AML-193 (cell line): ENCODE measurements around the gene LSG1.
"Not testable (repeated sequence)": the region's sequence is repeated elsewhere in the genome, so short reads cannot be mapped to it uniquely, and the experiment has no call there.

Experiments
- DNase-seq, 2 experiments: peaks; one replicate each; lab custom pipeline; 2025; lab: John Stamatoyannopoulos, UW

The LSG1 gene

GRCh38 chr3:194617827-194618226 is 54.2 kb downstream of the LSG1 start:
- DNase-seq: no peak

DNA sequence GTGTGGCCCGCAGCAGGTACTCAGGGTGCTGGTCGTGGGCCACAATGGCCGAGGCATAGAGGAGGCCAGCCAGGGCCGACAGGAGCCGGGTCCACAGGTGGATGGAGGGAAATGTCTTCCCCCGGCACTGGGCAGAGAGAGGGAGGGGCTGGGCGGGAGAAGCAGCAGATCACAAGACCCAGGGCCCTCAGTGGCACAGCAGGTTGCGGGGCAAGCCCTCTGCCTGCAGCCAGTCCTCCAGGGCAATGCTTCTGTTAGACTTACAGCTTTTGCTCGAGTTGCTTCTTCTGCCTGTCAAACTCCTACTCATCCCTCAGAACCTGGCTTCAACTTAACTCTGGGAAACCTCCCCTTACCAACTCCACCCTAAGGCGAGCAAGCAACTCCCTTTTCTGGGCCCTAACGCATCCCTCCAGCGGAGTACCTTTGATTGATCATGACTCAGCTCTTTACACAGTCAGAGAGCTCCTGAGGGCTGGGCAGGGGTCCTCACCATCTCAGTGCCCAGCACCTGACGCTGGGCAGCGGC is 54.8 kb downstream of the LSG1 start:
- no peak for DNase-seq

DNA sequence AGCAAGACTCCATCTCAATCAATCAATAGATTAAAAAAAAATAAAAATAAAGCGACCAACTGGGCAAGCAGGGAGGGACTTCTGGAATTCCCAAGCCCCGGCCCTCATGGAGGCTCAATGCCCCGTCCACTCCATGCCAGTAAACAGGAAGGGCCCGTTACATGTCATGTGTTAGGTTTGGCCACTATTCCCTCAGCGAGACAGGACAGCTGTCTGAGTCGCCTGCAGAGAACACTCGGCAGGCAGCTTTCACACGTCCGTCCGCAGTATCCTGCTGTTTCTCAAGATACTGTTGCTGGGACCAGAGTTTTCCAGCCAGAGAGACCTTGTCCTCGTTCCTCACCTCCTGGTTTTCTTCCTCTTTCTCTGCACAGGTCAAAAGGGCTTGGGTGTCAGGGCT is 56.8 kb downstream of the LSG1 start:
- DNase-seq: no peak

DNA sequence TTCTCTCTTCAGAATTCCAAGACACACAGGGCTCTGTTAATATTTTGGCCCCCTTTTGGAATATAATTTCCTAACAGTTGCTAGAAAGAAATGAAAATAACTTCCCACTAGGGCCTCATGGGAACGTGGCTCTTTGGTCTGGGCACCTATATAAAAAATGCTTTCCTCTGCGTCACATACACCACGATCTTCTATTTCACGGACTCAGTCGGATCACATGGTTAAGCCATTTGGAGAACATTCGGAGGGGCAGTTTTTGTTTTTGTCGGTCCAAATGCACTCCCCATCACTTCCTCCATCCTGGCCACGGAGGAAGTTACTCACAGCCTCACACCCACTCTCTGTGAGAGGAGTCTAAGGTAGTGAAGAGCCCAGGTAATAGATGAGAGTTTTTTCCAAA is 59.8 kb downstream of the LSG1 start:
- DNase-seq: no peak

DNA sequence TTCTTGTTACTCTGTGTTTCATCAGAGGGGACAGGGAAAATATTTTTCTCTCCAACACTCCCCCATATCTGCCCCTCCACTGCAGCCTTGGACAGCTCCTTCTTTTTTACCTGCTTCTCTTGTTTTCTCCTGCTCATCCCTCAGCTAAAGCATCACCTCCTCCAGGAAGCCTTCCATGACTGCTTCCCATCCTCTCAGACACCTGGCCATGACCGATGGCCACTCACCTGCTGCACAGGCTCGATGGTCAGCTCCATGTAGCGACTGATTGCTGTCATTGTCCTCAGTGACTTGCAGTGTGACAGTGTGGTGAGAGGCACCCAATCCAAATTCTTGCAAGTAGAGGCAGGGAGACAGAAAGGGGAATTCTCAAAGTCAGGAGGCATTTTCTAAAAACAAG is 61.3 kb downstream of the LSG1 start:
- no peak for DNase-seq

- no peak for DNase-seq
Observed at GRCh38 chr3:194609601-194610000, 62.4 kb downstream of the LSG1 start.

DNA sequence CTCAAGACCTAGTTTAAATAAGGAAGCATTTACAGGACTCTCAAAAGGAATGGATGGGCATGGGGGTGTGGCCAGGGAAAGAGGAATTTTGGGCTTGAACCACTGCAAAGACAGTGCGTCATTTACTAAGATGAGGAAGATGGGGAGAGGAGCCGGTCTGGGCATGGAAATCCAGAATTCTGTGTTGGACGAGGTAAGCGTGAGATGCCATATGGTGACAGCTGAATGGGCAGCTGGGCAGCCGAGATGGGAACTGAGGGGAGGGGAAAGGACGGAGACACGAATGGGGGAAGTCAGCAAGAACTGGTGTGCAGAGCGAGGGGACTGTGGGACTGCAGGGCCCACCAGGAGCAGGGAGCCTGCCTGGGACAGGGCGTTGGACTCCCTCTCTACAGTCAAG is 63.0 kb downstream of the LSG1 start:
- no peak for DNase-seq

DNA sequence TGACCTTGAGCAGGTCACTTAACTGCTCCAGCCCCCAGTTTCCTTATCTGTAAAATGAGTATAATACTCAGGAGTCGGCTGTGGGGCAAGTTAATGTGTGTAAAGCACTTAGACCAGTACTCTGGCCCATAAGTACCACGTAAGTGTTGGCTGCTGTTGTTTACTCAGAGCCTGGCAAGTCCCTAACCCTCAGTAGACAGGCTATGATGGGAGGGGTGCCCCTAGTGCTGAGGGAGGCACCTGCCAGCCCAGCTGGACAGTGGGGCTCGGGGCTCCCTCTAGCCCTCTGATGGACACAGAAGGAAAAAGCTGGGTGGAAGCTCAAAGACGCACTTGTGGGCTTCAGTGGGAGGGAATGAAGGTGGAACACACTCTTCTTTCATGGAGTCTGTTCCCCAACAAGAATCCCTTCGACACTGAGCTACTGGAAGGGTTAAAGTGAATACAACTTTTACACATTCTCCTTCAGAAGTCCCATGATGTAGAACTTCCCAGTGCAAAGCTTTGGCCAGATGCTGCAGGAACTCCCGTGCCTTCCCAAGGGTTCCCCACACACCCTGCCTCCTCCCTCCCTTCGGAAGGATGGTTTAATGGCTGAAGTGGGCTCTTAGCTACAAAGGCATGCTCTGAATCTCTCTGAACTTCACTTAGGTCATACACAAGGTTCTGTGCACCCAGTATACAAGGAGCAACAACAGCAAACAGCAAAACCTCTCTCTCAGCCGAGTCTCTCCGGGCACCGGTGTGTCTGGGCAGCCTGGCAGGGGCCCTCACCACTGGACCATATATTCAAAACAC is 64.2 kb downstream of the LSG1 start:
- no peak for DNase-seq

- DNase-seq: no peak
Observed at GRCh38 chr3:194606941-194607340, 65.0 kb downstream of the LSG1 start.

DNA sequence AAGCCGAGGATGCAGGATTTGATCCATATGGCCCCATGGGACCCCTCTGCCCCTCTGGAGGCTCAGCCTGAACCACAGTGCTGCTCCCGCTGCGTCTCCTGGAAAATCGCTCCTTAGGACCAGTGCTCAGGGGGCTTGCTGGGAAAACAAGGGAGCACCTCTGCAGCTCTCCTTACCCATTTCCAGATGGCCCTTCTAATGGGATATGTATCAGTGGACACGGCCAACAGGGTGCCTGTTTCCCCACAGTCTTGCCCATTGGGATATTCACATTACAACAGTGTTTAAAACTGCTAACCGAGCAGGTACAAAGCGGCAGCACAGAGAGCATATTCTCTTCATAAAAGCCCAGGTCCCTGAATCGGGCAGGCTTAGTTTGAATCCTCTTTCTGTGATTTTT is 65.8 kb downstream of the LSG1 start:
- DNase-seq: no peak

- DNase-seq: not testable (repeated sequence)
Observed at GRCh38 chr3:194605314-194605713, 66.7 kb downstream of the LSG1 start.

DNA sequence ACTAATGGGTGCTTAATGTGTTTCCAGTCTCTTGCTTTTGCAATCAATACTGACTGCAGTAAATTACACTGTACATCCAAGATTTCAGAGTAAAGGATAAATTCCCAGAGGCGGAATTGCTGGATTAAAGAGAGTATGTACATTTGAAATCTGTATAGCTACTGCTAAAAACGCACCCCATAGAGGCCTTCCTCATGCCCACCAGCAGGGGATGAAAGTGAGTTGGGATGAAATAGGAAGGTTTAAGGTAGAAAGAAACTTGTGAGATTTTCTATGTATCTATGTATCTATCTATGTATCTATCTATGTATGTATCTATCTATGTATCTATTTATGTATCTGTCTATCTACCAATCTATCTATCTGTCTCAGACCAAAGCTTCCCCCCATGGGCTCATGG is 67.2 kb downstream of the LSG1 start:
- DNase-seq: peak; percentile 28 to 45

DNA sequence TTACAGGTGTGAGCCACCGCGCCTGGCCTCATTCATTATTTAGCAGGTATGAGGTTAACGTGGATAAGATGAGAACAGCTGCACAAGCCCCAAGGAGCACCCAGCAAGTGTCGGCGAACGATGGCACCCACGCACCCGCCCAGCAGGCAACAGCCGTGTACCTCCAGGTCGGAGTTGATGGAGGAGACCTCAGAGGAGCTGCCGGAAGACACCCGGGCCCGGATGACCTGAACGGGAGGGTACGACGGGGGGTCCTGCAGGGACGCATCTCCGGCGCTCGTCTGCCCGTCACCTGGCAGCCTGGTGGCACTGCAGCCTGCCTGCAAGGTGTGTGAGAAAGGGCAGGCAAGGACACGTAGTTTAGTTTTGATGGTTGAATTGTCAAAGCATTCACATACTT is 67.9 kb downstream of the LSG1 start:
- DNase-seq: no peak

GRCh38 chr3:194602669-194603171 is 69.3 kb downstream of the LSG1 start:
- no peak for DNase-seq

DNA sequence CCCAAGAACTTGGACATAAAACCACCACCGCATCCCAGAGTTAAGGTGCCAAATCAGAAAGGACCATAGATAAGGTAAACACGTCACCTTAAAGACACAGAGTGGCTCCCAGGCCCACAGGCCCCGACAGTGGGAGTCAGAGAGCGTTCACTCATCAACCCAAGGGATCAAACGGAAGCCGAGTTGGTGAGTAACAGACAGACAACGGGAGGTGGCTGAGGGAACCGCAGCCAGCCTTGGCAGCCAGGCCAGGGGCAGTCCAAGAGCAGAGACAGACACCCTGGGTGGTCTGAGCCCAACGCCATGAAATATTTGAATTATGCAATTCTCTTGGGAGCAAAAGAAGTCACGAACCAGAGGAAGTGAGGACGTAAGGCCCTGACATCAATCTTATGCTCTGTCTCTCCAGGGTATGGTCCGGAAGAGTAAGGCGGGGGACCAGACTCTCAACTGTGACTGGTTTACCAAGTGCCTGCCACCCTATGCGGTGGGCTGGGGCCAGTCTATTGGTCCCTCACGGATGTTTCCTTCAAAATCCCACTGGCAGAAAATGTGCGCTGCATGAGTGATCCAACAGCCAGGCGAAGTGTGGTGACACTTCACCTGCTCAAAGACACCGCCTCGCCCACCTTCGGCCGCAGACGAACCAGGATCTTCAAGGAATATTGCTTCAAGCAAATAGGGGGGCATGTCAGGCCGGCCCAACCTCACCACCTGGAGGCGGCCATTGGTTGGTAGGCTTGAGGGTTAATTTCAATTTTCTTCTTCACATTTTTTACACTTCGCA is 73.0 kb downstream of the LSG1 start:
- DNase-seq: no peak

DNA sequence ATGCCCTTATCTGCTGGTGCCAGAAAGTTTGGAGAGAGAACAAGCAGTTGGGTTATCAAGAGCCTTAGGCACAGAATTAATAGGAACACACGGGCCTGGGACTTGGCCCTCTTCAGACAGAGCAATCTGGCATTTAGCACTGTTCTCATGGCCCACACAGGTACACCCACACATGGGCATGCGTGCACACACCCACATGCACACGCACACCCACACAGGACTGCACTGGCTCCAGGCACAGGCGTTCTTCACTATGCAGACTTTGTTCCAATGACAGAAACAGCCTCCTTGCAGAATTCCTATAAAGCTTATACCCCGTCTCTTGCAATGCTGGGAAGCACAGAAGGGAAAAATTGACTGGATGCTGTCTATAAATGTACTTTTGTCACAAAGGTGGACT is 75.1 kb downstream of the LSG1 start:
- no peak for DNase-seq

DNA sequence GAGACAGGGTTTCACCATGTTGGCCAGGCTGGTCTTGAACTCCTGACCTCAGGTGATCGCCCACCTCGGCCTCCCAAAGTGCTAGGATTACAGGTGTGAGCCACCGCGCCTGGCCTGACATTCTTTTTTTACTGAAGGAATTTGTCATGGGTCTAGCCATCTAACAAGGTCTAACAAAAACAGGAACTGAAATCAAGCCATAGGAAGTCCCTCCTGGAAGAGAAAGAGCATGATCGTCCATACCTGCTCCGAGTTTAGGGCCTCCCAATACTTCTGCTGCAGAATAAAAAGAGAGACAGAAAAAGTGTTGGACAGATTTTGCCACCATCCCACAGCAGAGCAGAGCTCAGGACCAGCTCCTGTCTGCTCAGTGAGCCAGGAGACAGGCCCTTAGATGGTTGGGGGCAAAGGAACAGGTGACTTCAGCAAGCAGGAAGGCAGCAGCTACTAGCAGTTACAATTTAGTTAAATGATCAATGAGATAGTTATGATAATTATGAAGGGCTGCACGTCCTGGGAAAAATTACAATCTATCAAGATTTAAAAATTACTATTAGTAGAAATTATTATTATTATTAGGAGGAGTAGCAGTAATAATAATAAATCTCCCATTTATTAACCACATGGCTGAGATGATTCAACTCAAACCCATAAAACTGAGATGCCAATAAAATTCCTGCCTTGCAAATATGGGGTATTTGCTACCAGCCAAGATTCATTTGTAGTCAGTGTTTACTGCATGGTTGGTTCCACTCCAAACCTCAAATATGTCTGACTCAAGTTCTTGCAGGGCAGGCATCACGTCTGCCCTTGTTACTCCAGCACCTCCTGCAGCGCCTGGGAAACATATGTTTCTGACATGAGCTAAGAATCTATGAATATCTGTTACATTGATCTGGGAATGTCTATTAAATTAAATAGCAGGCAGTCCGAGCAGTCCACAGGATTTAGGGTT is 78.9 kb downstream of the LSG1 start:
- no peak for DNase-seq
